ENCODE measurements around the gene NTN1.

Gene NTN1

DNA sequence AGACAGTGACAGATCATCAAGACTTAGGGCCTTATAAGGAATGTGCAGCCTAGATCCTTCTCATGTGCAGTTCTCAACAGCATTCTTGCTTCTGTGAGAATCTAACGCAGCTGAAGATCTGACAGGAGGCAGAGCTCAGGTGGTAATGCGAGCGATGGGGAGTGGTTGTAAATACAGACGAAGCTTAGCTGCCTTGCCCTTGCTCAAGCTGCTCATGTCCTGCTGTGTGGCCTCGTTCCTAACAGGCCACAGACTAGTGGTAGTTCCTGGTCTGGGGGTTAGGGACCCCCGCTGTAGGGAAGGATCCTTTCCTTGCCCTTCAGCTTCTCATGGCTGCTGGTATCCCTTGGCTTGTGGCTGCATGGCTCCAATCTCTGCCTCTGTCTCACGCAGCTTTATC is 10.3 kb upstream of the NTN1 start:
- Histone ChIP-seq H3K36me3 (ENCODE audit: low read length) (no peaks in the 10 kb centered on the region), H4K20me1 (ENCODE audit: low read depth, low read length) (no peaks in the 10 kb centered on the region), H3K27me3 (ENCODE audit: low read length) (no peaks in the 10 kb centered on the region), H3K9me3 (ENCODE audit: insufficient read depth, low read length) (no peaks in the 10 kb centered on the region), H3K9me2 (replicated peaks; ENCODE audit: insufficient read depth, low read length) (no peaks in the 10 kb centered on the region), H3K9ac (ENCODE audit: low read length) (no peak overlapping the region), H3F3A (ENCODE audit: insufficient read depth) (no peaks in the 10 kb centered on the region), H3K79me2 (ENCODE audit: insufficient read depth, low read length) (no peaks in the 10 kb centered on the region), H3K4me2 (ENCODE audit: low read depth, low read length, poor library complexity, severe bottlenecking) (no peak overlapping the region), H3K27ac (ENCODE audit: low read depth, low read length) (no peak overlapping the region), H3K4me3 (ENCODE audit: insufficient read depth, low read length, poor library complexity, severe bottlenecking) (no peak overlapping the region), H2AFZ (ENCODE audit: low read depth, low read length, severe bottlenecking) (no peak overlapping the region)
- TF ChIP-seq, protein P1, sequence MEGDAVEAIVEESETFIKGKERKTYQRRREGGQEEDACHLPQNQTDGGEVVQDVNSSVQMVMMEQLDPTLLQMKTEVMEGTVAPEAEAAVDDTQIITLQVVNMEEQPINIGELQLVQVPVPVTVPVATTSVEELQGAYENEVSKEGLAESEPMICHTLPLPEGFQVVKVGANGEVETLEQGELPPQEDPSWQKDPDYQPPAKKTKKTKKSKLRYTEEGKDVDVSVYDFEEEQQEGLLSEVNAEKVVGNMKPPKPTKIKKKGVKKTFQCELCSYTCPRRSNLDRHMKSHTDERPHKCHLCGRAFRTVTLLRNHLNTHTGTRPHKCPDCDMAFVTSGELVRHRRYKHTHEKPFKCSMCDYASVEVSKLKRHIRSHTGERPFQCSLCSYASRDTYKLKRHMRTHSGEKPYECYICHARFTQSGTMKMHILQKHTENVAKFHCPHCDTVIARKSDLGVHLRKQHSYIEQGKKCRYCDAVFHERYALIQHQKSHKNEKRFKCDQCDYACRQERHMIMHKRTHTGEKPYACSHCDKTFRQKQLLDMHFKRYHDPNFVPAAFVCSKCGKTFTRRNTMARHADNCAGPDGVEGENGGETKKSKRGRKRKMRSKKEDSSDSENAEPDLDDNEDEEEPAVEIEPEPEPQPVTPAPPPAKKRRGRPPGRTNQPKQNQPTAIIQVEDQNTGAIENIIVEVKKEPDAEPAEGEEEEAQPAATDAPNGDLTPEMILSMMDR (IDR thresholded peaks at IDR 0.05; ENCODE audit: insufficient read depth, low read length, poor library complexity, severe bottlenecking), result no peak
- TF ChIP-seq EZH2phosphoT487 (conservative IDR thresholded peaks at IDR 0.05; ENCODE audit: low read length), result no peak

DNA sequence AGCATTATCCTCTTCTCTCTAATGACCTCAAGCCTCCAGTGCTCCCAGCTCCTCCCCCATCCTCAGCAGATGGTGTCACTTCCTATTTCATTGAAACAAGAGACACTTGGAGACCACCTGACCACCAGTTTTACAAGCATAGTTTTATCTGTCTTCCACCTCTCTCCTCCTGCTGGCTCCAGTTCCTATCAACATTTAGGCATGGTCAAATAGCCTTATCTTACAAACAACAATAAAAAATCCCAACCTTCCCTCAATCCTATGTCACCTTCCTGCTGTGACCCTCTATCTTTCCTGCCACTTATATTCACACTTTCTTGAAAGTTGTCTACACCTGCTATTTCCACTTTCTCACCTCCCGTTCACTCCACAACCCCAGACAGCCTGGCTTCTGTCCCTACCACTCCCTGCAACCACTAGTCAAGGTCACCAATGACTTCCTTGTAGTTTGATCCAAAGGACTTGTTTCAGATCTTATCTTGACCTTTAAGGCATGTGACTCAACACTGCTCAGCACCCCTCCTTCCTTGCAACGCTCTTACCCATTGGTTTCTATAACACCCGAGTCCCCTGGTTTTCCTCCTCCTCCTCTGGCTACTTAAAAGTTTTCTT is 4.3 kb upstream of the NTN1 start:
- H2AFZ ChIP-seq (ENCODE audit: low read depth, low read length, severe bottlenecking), result no peak overlapping the region
- no peak overlapping the region for H3K9ac ChIP-seq (ENCODE audit: low read length)
- H3K27me3 ChIP-seq (ENCODE audit: low read length), result no peaks in the 10 kb centered on the region
- no peaks in the 10 kb centered on the region for H4K20me1 ChIP-seq (ENCODE audit: low read depth, low read length)
- H3K36me3 ChIP-seq (ENCODE audit: low read length), result no peaks in the 10 kb centered on the region
- TF ChIP-seq, protein P1 (IDR thresholded peaks at IDR 0.05; ENCODE audit: insufficient read depth, low read length, poor library complexity, severe bottlenecking), result no peak
- no peak for TF ChIP-seq EZH2phosphoT487 (conservative IDR thresholded peaks at IDR 0.05; ENCODE audit: low read length)
- H3K4me3 ChIP-seq (ENCODE audit: insufficient read depth, low read length, poor library complexity, severe bottlenecking), result no peak overlapping the region
- H3F3A ChIP-seq (ENCODE audit: insufficient read depth), result no peaks in the 10 kb centered on the region
- no peak overlapping the region for H3K27ac ChIP-seq (ENCODE audit: low read depth, low read length)
- no peak overlapping the region for H3K4me2 ChIP-seq (ENCODE audit: low read depth, low read length, poor library complexity, severe bottlenecking)
- no peaks in the 10 kb centered on the region for H3K9me3 ChIP-seq (ENCODE audit: insufficient read depth, low read length)
- no peaks in the 10 kb centered on the region for H3K79me2 ChIP-seq (ENCODE audit: insufficient read depth, low read length)
- no peaks in the 10 kb centered on the region for H3K9me2 ChIP-seq (replicated peaks; ENCODE audit: insufficient read depth, low read length)

DNA sequence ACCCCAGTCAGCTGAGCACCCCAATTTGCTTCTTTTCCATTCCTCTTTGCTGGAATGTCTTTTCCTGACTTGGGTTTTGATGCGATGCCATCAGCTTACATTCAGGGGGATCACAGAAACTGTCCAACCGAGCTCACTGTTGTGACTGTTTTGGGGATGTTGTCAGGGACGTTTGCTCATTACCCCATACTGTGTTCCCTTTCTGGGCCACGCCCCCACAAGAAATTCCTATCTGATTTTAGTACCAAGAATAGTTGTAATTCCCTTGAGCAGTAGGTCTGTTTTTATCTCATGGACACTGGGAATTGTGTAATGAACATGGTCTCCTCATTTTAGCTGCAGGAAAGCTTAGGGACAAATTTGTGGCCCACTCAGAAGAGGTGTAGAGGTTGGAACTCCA is 2.6 kb upstream of the NTN1 start:
- Histone ChIP-seq H3K4me3 (ENCODE audit: insufficient read depth, low read length, poor library complexity, severe bottlenecking) (no peak overlapping the region), H3K4me2 (ENCODE audit: low read depth, low read length, poor library complexity, severe bottlenecking) (no peak overlapping the region), H2AFZ (ENCODE audit: low read depth, low read length, severe bottlenecking) (no peak overlapping the region), H3K27ac (ENCODE audit: low read depth, low read length) (no peak overlapping the region), H3K27me3 (ENCODE audit: low read length) (no peaks in the 10 kb centered on the region), H3K9me2 (replicated peaks; ENCODE audit: insufficient read depth, low read length) (no peaks in the 10 kb centered on the region), H3K79me2 (ENCODE audit: insufficient read depth, low read length) (no peaks in the 10 kb centered on the region), H3K9me3 (ENCODE audit: insufficient read depth, low read length) (no peaks in the 10 kb centered on the region), H3K36me3 (ENCODE audit: low read length) (no peaks in the 10 kb centered on the region), H3K9ac (ENCODE audit: low read length) (no peak overlapping the region), H4K20me1 (ENCODE audit: low read depth, low read length) (no peaks in the 10 kb centered on the region), H3F3A (ENCODE audit: insufficient read depth) (no peaks in the 10 kb centered on the region)
- TF ChIP-seq, protein P1 (IDR thresholded peaks at IDR 0.05; ENCODE audit: insufficient read depth, low read length, poor library complexity, severe bottlenecking), result no peak
- no peak for TF ChIP-seq EZH2phosphoT487 (conservative IDR thresholded peaks at IDR 0.05; ENCODE audit: low read length)

All from SU-DHL-6 (cell line).